Occipital lobe (tissue), 2 donors: ENCODE results near the gene HDAC4. TPM values are rescaled to one million over a fixed set of nuclear protein-coding genes. Genes with fewer than 3 reads are reported as not detected.

ENCODE experiments used
- DNase-seq: peaks from one replicate; lab custom pipeline; 2025; lab: John Stamatoyannopoulos, UW
- total RNA-seq: library from RNA; depleted of rRNA; stranded (reverse); fragments of >200 nt; gene quantifications from one replicate; pipeline ENCODE4 v1.2.3, GENCODE V29; 2014

The HDAC4 gene
- total RNA-seq, 1 donor from 2014 or later = 30.9 TPM

- DNase-seq = no peak
Observed at GRCh38 chr2:239159476-239159911, 241.3 kb downstream of the HDAC4 start.

GRCh38 chr2:239158641-239159475 is 242.0 kb downstream of the HDAC4 start:
- no peak for DNase-seq

GRCh38 chr2:239157771-239158170 is 243.0 kb downstream of the HDAC4 start:
- no peak for DNase-seq

GRCh38 chr2:239157269-239157668 is 243.6 kb downstream of the HDAC4 start:
- DNase-seq = no peak

- DNase-seq = no peak
Observed at GRCh38 chr2:239156516-239157265, 244.1 kb downstream of the HDAC4 start.

- no peak for DNase-seq
Observed at GRCh38 chr2:239155806-239156480, 244.9 kb downstream of the HDAC4 start.

GRCh38 chr2:239154971-239155805 is 245.6 kb downstream of the HDAC4 start:
- no peak for DNase-seq

GRCh38 chr2:239153806-239154591 is 246.8 kb downstream of the HDAC4 start:
- DNase-seq = no peak

GRCh38 chr2:239152916-239153305 is 247.9 kb downstream of the HDAC4 start:
- DNase-seq = no peak

- no peak for DNase-seq
Observed at GRCh38 chr2:239152239-239152915, 248.4 kb downstream of the HDAC4 start.

- DNase-seq = no peak
Observed at GRCh38 chr2:239151201-239152131, 249.4 kb downstream of the HDAC4 start.

GRCh38 chr2:239150125-239151011 is 250.5 kb downstream of the HDAC4 start:
- no peak for DNase-seq

GRCh38 chr2:239149501-239149900 is 251.3 kb downstream of the HDAC4 start:
- DNase-seq = no peak

GRCh38 chr2:239148495-239149200 is 252.2 kb downstream of the HDAC4 start:
- DNase-seq = no peak

GRCh38 chr2:239147376-239147775 is 253.4 kb downstream of the HDAC4 start:
- no peak for DNase-seq

- DNase-seq = no peak
Observed at GRCh38 chr2:239146741-239147181, 254.1 kb downstream of the HDAC4 start.
